Activated gamma-delta T cell treated with anti-CD3 and anti-CD28 coated beads, Interleukin-2, amount 50 U/mL, for 16 hours (primary cell): ENCODE data around the gene HSD11B1L.
"Not testable (repeated sequence)": the region's sequence is repeated elsewhere in the genome, so short reads cannot be mapped to it uniquely, and the experiment has no call there.

ENCODE experiments used
- DNase-seq: peaks from one replicate; pipeline ENCODE4 v3.0.0-alpha.2; 2020; ENCODE audit warnings: low read depth

Gene HSD11B1L

GRCh38 chr19:5700455-5701092 lies 19.7 kb downstream of the HSD11B1L start:
- no peak for DNase-seq

GRCh38 chr19:5702053-5702410 lies 21.2 kb downstream of the HSD11B1L start:
- DNase-seq: not testable (repeated sequence)

DNA sequence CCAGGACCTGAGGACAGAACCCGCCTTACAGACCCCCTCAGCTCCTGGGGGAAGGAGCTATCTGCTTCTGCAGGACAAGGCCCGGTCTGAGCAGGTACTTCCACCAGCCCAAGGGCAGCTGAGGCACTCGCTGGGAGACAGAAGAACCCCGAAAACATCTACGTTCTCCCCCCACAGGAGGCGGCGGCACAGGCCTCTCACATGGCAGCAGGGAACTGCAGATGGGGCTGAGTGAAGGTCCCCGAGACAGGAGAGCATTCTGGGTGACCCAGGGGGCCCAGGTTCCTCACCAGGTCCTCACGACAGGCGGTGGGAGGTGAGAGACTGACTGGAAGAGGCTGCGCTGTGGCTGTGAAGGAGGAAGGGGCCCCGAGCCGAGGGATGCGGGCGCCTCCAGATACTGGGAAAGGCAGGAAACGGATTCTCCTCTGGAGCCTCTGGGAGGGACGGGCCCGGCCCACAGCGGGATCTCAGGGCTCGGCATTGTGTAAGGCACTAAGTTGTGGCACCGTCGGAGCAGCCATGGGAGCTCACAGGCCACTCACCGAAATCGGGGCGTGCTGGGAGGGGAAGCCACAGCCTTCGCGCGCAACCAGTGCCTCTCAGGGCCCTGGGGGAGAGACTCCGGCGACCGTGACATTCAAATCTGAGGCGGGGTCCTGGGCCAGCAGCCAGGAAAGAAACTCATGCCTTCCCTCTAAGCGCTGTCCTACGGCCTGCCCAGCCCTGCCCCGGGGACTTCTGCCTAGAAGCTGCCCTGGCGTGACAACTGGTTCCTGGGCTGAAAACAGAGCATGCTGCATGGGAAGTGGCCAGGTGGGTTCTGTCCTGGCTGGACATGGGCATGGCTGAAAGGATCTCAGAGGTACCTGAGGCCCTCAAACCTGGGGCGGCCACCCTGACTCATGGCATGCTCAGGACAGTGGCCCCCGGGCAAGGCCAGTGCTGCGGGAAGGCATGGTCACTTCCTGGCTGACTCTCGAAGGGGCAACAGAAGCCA lies 23.3 kb downstream of the HSD11B1L start:
- DNase-seq: no peak

DNA sequence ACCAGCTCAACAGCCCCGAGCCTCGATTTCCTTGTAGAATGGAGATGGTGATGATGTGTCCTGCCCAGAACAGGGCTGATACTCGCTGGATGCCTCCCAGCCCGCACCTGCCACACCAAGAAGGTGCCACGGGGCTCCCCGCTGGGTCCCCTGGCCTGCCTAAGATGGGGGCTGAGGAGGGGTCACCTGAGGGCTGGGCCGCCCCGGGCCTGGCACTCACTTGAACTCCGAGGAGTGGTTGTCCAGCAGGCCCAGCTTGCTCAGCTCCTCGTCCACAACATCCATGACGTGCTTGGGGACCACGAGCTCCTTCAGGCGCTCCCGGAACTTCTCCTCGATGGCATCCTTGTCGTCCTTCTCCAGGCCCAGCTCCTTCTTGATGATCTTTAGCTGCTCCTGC lies 24.7 kb downstream of the HSD11B1L start:
- DNase-seq: no peak

DNA sequence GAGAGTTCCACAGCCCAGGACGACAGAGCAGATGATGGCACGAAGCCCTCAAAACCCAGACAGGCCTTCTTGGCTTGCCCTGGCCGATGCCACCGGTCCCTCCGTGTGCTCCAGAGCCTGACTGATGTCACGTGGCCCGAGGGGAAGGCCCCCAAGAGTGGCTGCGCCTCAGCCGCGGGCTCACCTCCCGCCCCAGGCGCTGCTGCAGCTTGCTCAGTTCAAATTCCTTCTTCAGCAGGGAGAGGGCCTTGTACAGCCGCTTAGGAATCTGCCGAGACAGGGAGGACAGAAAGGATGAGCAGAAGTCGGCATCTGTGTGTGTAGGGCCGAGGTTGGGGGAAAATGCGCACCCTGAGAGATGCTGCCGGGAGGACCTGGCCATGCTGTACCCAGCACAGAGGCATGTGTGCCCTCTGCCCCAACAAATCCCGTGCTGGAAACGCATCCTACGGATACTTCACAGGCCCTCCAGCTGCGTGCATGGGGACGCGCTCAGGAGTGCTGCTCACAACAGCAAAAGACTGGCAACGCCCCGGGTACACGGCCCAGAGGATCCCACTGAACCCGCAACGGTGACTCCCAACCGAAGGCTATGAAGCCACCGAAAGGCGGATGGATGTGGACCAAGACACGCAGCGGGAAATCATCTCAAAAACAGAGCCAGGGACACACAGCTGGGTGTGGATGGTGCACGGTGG lies 26.2 kb downstream of the HSD11B1L start:
- no peak for DNase-seq

DNA sequence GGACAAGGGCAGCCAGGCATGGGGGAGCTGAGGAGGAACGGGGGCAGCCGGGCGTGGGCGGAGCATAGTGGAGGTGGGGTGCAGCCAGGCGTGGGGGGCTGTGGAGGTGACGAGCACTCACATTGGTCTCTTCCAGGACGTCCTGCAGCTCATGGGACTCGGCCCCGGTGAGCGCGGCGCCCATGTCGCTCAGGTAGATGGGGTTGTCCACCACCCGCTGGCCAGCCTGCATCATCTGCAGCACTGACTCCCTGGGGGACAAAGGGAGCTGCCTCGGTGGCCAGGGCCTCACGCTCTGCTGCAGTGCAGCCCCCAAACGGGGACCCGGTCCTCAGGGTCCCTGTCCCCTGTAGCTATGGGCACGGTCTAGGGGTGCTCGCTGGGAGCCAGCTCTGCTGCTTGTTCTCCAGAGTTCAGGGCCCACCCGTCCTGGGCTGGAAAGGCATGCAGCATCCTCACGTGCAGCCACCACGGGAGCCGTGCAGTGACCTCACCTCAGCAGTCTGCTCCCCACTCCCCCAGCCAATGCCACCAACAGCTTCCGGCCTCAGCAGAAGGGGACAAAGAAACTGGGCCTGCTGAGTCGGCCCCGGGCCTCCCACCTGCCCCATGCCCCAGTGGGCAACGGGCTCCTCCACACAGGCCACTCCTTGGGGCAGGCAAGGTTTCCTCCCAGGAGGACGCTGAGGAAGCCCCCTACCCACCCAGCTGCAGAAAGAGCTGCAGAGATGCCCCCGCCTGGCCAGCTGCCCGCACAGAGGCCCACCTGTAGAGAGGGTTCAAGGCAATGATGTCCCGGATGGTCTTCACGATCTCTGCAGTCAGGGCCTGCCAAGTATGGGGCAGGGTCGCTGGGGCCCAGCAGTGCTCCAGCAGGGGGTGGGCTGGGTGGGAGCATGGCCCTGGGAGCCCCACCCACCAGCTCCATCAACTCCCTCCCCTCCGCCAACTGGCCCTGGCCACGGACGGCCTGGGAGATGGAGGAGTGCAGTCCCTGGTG lies 27.0 kb downstream of the HSD11B1L start:
- DNase-seq: no peak

DNA sequence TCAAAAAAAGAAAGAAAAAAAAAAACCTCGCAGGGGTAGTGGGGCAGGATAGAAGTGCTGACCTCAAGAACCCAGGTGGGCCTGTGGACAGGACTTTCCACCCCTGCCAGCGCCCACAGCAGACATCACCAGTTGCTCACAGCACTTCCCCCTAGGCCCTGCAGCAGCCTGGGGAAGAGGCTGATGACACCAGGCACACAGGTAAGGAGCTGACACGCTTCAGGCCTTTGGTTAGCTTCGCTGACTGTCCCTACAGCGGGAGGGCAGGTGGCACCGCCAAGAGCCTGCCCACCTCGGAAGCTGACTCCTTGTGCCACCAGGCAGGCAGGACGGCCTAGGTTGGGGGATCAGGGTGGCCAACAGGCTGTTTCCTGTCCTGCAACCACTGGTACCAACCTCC lies 30.2 kb downstream of the HSD11B1L start:
- no peak for DNase-seq

DNA sequence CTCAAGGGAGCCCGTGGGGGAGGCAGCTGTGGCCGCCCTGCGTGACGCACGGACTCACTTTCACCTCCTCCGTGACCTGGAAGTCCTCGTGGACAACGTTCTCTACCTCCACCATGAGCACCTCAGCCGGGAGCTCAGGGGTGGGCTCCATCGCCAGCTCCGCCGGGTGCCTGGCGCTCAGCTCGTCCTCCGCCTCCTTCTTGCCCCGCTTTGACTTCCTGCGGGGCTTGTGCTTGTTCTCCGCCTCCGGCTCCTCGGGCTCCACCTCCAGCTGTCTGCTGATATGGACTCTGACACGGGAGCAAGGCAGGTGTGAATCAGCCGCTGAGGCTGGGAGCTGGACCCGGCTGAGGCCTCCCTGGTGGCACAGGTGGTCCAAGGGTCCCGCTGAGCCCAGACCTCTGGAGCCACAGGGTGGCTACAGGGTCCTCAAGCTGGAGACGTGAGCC lies 30.9 kb downstream of the HSD11B1L start:
- DNase-seq: no peak

DNA sequence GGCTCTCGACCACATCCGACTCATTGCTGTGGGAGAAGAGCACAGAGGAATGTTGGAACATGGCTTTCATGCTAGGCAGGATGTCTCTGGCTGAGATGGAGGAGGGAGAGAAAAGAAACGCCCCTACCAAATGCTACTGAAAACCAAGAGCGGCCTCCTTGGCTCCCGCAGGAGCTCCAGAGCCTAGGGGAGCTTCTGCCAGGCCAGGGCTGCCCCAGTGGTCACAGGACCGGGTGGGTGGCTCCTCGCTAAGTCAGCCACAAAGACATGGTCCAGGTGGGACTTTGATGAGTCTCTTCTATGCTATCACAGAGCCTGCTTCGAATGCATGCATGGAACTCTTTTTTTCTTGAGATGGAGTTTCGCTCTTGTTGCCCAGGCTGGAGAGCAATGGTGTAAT lies 32.4 kb downstream of the HSD11B1L start:
- DNase-seq: no peak

DNA sequence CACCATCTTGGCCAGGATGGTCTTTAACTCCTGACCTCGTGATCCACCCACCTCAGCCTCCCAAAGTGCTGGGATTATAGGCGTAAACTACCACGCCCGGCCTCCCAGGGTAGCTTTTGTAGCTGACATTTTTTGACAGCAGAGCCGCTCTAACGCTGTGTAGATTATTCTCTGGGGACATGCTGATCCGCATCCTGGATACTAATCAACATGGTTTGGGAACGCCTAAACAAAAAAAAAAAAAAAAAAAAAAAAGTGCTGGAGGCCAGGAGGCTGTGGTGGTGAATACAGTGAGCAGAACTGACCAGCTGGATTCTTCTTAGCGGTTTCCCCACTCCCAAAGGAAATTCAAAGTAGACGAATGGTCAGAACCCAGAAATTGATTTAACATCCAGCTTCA lies 34.0 kb downstream of the HSD11B1L start:
- no peak for DNase-seq

- DNase-seq: no peak
Observed at GRCh38 chr19:5717215-5717935, 36.5 kb downstream of the HSD11B1L start.

DNA sequence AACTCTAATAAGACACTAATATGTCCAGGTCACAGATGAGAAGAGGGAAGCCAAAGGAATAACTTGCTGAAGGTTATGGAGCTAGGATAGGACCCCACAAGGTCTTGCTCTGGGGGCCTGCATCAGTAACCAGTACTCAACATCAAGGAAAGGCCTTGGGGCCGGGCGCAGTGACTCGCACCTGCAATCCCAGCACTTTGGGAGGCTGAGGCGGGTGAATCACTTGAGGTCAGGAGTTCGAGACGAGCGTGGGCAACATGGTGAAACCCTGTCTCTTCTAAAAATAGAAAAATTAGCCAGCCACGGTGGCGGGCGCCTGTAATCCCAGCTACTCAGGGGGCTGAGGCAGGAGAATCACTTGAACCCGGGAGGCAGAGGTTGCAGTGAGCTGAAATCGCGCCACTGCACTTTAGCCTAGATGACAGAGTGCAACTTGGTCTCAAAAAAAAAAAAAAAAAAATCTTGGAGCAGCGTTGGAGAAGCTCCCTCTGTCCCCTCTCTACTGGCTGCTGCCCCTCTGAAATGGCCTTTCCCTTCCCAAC lies 37.3 kb downstream of the HSD11B1L start:
- DNase-seq: no peak

DNA sequence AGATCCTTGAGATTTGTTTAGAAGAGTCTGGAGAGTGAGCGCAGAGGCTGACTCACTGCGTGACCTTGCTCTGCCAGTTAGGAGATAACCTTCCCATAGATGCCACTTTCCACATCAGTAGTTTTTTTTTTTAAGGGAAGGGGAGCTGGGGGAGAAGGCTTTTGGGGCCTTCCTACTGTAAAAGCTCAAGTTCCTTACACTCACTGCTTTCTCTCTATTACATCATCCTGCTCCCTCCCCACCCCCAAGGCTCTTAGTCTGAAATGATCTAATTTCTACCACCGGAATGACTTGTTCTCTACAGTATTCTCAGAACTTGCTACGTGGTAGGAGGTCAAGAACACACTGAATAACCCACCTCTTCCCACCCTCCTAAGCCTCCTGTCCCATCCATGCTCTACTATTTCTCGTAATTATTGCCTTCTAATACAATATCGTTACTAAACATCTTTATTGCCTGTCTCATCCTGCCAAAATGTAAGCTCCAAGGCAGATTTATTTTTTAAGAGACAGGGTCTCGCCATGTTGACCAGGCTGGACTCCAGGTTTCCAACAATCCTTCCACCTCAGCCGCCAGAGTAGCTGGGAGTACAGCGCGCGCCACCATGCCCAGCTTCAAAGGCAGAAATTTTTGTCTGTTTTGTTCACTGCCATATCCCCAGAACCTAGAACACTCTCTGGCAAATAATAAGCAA lies 37.9 kb downstream of the HSD11B1L start:
- DNase-seq: peak; percentile 29

- DNase-seq: no peak
Observed at GRCh38 chr19:5719274-5719960, 38.6 kb downstream of the HSD11B1L start.

DNA sequence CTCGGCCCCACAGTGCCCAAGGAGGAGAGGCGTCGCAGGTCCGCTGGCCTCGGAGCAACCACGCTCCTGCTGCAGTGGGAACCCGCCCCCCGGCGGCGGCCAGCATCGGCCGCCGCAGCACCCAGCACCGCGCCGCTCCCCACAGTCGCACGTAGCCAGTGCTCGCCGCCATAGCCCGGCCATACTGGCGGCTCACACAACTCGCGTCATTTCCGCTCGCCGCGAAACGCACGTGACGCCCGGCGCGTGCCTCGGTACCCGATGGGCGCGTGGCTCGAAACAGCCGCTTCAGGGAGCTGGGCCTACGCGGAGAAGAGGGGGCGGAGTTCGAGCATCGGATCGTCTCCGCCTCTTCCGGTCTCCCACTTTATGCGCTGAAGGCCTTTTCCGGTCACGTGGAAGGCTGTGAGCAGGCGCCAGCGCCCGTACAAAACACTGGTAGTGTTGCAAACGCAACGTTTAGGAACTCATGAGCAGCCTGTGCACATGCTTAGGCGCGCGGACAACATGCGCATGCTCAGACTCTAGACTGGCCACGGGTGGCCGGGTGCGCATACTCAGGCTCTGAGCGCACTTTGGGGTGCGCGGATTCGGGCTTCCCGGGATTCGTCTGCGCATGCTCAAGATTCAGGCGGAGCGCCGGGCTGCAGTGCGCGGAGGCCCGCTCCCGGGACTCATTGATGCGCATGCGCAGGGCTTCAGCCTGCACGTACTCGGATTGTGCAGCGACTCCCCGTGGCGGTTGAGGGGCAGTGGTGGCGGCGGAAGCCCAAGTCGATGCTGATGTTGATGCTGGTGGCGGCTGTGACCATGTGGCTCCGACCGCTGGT lies 39.3 kb downstream of the HSD11B1L start, which contains the start of the genes CATSPERD and LONP1:
Gene CATSPERD, plus strand, starts transcription at position 677 of the 830 bp plus-strand sequence. Its CDS starts 101 bp downstream, at position 778.
Gene LONP1, minus strand, starts transcription at position 186 of the 830 bp plus-strand sequence. Its CDS starts 14 bp downstream, at position 172.
- DNase-seq: peak; percentile 97

- DNase-seq: no peak
Observed at GRCh38 chr19:5727453-5728050, 46.7 kb downstream of the HSD11B1L start.

DNA sequence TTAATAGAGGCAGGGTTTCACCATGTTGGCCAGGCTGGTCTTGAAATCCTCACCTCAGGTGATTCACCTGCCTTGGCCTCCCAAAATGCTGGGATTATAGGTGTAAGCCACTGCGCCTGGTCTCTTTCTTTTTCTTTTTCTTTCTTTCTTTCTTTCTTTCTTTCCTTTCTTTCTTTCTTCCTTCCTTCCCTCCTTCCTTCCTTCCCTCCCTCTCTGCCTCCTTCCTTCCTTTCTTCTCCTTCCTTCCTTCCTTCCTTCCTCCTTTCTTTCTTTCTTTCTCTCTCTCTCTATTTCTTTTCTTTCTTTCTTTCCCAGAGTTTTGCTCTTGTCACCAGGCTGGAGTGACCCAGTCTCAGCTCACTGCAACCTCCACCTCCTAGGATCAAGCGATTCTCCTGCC lies 52.3 kb downstream of the HSD11B1L start:
- DNase-seq: not testable (repeated sequence)
